ENCODE results near the gene ZNF749. TPM values are rescaled to one million over a fixed set of nuclear protein-coding genes. Genes with fewer than 3 reads are reported as not detected.

ZNF749 gene
- polyA plus RNA-seq (ENCODE audit: insufficient read length in 4 of 4): 10 to 100 TPM in 3 of 4 donors, 1 to 10 TPM in 1; 5.6 to 14.0 (median 12.7) TPM

DNA sequence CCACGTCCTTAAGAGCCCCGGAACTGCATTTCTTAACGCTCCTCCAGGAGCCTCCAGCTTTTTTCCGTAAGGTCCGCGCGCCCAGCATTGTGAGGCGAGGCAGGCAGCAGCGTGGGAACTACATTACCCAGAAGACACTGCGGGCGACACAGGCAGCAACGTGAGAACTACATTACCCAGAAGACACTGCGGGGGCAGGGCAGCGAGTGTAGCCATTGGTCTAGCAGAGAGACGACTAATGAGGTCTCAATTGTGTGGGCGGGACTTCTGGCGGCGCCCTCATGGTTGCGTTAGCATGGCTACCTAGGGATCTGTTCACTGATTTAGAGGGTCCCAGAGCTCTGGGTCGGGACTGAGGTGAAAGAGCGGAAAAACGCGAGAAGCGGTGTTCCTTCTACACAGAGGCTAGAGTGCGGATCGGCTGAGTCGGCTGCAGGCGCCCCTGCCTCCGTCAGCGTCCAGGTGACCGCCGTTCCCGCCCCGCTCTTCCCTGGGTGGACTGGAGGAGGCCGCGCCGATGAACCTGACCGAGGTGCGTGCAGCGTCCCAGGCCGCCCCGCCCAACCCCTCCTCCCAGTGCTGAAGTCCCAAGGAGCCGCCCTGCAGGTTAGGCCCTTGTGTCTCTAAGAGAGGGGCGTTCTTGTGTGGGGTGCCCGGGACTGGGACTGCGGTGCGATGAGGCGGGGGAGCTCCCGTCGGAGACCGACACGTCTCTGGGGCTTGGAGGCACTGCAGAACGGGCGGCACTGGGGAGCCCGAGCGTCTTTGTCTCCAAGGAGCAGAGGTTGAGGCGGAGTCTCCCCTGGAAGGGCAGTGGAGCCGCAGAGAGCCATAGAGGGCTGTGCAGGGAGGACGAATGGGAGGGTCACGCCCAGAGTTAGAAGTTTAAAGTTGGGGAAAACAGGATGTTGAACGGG is at the start of gene ZNF749:
Gene ZNF749 (plus strand): TSS at position 264 of the 917 bp plus-strand sequence. CDS start 254 bp downstream, at position 518.
- peak; percentile 90 to 99 (median 96) for DNase-seq (ENCODE audit: low read depth in 4 of 4, low spot score in 3 of 4)

DNA sequence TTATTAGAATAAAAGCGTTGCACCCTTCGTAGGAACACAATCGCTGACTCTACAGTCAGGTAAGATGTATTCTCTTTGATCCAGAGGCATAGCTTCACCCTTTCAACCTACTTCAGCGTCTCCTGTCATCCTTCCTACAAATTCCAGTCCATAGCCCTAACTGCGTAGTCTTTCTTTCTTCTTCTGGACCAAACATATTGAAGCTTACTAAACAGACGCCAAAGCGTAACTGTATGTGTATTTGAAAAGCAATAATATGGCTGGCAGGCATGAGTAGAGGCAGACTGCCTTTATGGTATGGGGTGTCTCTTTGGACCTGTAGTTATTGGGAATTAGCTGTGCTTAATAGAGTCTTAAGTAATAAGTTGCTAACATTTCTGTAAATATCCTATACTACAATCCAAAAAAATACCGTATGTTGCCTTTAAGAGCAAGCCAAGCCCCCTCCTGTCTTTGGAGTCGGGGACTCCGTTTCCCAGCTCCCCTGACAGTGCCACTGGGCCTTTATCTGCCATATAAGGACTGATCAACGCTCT is 45.9 kb upstream of the ZNF749 start:
- DNase-seq (ENCODE audit: low read depth in 4 of 4, low spot score in 3 of 4): no peak

DNA sequence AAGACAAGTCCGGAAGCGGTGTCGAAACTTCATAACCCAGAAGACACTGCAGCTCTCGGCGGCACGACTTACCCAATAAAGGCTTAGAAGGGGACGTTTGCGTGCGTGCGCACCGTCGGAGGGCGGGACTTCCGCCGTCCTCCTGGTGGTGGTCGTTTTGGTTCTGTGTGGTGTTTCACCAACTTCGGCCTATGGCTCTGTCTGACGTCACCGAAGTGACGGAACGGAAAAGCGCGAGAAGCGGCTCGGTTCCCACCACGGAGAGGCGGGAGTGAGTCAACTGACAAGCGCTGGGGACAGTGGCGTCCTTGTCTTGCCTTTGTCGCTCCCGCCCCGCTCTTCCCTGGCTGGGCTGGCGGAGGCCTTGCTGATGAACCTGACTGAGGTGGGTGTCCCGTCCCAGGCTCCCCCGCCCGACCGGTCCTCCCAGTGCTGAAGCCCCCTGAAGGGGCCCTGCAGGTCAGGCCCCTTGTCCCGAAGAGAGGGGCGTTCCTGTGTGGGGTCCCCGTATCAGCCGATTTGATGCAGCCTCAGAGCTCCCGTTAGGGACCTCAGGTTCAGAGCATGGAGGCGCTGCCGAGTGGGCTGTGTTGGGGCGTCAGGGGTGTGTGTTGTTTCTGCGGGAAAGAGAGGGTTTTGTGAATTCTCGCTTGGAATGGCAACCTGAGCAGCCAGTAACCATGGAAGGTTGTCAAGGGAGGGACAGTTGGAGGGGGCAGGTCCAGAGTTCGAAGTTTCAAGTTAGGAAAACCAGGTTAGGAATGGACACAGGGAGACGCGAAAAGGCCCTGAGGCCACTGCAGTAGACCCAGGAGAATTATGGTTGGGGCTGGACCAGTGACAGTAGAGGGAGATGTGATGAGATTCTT is 45.2 kb upstream of the ZNF749 start, which contains the start of gene ZNF548:
Gene ZNF548 (plus strand): TSS at position 125 of the 869 bp plus-strand sequence. CDS start 246 bp downstream, at position 371.
- peak; percentile 95 to 98 (median 96) for DNase-seq (ENCODE audit: low read depth in 4 of 4, low spot score in 3 of 4)

DNA sequence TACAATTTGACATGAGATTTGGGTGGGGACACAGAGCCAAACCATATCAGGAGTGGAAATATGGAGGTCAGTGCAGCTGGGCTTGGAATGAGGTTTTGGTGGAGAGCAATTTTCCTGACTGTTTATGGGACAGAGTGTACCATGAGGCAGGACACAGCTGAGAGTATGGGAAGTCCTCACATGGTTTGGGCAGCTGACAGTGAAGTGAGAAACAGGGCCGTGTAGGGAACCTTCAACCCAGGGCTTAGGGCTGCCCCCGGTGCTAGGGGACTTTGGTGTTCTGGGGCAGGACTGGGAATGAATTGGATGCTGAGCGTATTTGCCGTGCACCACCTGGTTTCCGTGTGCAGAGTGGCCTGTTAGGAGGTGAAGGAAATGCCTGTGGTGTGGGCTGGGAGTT is 39.4 kb upstream of the ZNF749 start:
- no peak for DNase-seq (ENCODE audit: low read depth in 4 of 4, low spot score in 3 of 4)

DNA sequence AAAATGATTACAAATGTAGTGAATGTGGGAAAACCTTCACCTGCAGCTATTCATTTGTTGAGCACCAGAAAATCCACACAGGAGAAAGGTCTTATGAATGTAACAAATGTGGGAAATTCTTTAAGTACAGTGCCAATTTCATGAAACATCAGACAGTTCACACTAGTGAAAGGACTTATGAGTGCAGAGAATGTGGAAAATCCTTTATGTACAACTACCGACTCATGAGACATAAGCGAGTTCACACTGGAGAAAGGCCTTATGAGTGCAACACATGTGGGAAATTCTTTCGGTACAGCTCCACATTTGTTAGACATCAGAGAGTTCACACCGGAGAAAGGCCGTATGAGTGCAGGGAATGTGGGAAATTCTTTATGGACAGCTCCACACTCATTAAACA is 36.3 kb upstream of the ZNF749 start:
- DNase-seq (ENCODE audit: low read depth in 4 of 4, low spot score in 3 of 4): no peak

DNA sequence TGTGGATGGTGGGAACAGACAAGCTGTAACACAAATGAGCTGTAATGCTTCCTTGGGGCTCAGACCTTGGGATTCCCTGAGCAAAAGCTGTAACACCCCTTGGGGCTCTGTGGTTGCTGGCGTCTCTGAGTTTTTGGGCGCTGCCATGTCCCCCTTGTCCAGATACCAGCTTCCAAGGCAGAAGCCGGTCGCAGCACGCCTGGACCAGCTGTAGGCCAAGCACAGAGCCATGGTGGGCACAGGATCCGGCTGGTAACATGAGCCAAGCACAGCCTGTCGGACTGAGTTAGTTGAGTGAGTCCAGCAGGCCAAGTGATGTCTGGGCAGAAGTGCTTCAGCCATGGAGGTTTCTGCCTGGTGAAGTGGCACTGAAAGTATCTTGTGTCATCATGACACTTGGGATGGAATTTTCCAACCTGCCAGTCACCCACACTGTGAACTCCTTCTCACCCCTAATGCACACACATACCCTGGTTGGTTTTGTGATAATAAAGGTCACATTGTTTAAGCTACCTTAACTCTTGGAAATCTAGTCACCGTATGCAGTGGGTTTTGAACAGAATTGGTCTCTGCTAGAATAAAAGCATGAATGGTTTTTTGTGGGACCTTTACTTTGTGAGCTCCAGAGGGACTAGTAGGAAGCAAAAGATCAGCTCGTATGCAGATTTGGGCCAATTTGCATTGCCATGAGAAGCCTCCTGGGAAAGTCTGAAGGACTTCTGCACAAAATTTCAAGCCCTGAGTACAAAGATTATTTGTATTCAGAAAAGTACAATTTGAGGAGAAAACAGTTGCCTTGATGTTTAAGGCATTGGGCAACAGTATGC is 31.2 kb upstream of the ZNF749 start:
- no peak for DNase-seq (ENCODE audit: low read depth in 4 of 4, low spot score in 3 of 4)

DNA sequence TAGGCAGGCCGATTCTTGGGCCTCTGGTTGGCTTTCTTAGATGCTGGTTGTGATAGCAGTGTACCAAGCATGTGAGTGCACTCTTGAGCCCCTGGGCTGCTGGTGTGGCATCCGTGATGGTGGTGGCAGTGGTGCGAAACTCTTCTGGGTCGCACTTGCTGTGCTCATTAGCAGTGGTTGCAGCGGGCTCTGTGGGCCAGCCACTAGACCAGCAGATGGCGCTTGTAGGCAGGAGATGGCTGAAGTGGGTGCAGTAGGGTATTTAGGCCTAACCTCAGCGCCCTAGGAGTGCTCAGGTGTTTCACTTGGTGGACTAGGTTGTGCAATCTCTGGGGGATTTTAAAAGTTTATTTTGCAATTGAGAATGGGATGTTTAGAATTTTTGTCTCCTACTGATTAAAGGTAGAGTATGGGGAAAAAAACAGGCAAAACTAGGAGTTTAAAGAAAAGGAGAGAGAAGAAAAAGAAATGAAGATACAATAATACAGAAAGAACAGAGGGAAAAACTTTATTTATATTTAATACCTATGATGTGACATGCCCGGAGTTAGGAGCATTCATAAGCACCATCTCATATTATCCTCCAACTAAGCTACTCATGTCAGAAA is 28.5 kb upstream of the ZNF749 start:
- DNase-seq (ENCODE audit: low read depth in 4 of 4, low spot score in 3 of 4): peak in 1 of 4 donors; percentile 32

DNA sequence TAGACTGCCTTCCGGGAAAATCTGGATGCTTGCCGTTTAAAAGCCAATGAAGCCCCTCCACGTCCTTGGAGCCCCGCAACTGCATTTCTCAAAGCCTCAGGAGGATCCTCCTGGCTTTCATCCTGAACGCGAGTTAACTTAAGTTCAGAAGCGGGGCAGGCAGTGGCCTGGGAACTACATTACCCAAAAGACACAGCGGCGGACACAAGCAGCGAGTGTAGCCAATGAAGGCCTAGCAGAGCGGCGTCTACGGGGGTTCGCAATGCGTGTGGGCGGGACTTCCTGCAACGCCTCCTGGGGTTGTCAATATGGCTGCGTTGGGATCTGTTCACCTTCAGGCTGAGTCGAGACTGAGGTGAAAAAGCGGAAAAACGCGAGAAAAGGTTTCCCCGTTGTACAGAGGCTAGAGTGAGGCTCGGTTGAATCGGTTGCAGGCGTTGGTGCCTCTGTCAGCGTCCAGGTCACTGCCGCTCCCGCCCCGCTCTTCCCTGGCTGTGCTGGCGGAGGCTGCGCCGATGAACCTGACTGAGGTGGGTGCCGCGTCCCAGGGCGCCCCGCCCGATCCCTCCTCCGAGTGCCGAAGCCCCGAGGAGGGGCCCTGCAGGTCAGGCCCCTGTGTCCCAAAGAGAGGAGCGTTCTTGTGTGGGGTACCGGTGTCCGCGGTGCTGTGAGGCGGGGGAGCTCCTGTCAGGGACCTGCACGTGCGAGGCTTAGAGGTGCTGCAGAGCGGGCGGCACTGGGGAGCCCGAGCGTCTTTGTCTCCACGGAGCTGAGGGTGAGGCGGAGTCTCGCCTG is 24.1 kb upstream of the ZNF749 start, which contains the start of gene ZNF17:
Gene ZNF17 (plus strand): TSS at position 285 of the 795 bp plus-strand sequence. CDS start 2,455 bp downstream, outside the sequence.
- DNase-seq (ENCODE audit: low read depth in 4 of 4, low spot score in 3 of 4): peak; percentile 75 to 91 (median 82)

DNA sequence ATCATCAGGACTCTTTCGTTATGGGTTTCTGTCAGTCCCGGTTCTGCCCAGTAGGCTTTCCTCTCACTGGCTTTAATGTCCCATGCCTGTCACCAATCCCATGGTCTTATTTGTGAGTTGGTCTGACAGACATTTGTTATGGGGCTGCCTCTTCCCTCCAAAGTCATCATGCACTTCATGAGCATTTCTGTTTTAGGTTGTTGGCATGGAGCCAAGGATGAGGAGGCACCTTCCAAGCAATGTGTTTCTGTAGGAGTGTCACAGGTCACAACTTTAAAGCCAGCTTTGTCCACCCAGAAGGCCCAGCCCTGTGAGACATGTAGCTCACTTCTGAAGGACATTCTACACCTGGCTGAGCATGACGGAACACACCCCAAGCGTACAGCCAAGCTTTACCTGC is 15.7 kb upstream of the ZNF749 start:
- DNase-seq (ENCODE audit: low read depth in 4 of 4, low spot score in 3 of 4): no peak

DNA sequence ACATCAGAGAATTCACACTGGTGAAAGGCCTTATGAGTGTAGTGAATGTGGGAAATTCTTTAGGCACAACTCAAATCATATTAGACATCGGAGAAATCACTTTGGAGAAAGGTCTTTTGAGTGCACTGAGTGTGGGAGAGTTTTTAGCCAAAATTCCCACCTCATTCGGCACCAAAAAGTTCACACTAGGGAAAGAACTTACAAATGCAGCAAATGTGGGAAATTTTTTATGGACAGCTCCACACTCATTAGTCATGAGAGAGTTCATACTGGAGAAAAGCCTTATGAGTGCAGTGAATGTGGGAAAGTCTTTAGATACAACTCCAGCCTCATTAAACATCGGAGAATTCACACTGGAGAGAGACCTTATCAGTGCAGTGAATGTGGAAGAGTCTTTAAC is 14.1 kb upstream of the ZNF749 start:
- no peak for DNase-seq (ENCODE audit: low read depth in 4 of 4, low spot score in 3 of 4)

DNA sequence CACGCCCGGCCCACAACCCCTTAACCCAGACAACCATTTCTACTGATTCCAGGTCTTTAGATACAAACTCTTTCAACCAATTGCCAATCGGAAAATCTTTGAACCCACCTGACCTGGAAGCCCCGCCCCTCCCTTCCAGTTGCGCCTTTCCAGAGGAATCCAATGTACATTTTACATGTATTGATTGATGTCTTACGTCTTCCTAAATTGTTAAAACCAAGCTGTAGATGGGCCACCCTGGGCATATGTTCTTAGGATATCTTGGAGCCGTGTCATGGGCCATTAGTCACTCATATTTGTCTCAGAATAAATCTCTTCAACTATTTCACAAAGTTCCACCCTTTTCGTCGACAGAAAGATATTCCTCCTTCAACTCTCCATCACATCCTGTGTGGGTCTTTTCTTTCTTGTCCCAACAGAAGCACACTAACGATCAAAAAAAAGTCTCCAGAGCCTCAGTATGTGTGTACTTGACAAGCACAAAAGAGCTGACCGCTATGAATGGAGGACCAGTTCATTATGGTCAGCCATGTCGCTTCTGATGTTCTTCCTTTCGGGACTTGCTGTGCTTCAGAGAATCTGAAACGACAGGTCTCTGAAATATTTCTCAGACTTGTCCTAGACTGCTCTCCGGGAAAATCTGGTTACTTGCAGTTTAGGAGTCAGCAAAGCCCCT is 601 bp upstream of the ZNF749 start:
- peak in 1 of 4 donors; percentile 29 for DNase-seq (ENCODE audit: low read depth in 4 of 4, low spot score in 3 of 4)

DNA sequence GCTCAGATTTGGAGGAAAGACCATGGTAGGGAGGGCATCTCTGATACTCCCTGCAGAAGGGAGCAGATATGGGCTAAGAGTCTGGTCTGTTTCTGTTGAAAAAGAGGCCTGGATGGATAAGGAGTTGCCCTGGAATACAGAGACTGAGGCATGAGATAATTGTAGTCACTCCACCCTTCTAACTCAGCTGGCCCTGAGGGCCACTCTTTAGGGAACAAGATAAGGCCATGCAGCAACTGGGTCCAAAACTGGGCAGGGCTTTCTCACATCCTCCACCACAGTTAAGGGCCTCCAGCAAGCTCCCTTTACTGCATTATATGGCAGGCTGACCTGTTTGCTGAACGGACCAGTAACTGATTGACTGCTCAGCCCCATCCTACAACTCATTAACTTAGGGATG is 1.3 kb downstream of the ZNF749 start:
- no peak for DNase-seq (ENCODE audit: low read depth in 4 of 4, low spot score in 3 of 4)

DNA sequence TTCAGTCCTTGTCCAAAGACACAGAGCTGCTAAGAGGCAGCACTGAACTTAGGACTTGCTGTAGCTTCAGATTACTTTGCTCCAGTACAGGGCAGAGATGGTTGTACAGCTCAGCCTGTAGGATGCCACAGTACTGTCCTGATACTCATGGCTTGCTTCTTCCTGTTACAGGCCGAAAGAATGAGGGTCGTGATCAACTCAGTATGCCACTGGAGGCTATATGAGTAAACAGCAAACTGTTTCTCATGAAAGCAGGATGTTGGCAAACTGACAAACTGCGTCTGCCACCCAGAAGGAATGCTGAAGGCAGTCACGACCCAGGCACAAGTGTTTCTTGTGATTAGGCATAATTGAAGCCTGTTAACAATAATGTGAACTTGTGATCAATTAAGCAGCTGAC is 2.8 kb downstream of the ZNF749 start:
- DNase-seq (ENCODE audit: low read depth in 4 of 4, low spot score in 3 of 4): no peak

DNA sequence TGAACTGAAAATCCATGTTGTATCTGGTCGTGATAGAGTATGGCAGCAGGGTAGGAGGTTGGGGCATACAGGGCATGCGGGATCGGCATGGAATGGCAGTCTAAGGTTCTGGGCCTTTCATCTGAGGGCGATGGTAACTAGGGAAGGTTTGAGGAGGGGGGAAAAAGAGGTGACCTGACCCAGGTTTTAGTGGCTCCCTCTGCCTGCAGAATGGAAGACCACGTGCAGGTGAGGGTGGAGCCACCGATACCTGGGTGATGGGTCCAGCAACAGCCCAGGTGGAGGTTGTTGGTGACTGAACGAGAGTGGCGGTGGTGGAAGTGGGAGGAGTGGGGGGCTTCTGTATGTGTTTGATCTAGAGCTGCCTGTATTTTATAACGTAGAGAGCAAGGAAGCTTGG is 3.8 kb downstream of the ZNF749 start:
- no peak for DNase-seq (ENCODE audit: low read depth in 4 of 4, low spot score in 3 of 4)

DNA sequence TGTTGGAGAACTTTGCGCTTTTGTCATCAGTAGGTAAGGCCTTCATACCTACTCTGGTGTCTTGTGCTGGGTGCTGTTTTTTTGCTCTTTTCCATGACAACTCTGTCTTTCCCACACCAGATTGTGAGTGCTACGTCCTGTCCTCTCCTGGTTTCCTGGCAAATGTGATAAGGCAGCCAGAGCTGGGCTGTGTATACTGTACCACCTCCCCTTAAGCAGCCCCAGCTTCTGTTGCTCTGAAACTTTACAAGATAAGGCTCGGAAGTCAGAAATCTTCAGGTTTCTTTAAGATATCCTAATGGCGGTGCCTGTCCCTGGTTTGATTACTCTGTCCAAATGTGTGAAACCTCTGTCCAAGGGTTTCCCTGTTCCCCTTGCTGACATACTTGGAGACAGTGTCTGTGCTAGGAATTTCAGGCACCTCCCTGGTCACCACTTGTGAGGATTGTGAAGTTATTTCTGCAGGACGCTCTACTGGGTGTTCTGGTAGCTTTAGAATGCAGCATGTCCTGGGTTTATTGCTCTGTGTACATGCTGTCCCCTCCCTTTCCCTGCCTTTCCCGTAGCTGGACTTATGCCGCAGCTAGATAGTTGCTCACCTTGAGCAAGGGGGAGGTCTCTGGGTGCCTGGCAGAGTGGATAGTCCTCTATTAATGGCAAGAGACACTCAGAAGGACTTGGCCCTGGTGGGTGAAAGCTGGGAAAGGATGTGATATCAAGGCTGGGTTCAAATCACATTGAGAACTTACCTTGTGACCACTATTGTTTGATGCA is 7.0 kb downstream of the ZNF749 start:
- DNase-seq (ENCODE audit: low read depth in 4 of 4, low spot score in 3 of 4): no peak

DNA sequence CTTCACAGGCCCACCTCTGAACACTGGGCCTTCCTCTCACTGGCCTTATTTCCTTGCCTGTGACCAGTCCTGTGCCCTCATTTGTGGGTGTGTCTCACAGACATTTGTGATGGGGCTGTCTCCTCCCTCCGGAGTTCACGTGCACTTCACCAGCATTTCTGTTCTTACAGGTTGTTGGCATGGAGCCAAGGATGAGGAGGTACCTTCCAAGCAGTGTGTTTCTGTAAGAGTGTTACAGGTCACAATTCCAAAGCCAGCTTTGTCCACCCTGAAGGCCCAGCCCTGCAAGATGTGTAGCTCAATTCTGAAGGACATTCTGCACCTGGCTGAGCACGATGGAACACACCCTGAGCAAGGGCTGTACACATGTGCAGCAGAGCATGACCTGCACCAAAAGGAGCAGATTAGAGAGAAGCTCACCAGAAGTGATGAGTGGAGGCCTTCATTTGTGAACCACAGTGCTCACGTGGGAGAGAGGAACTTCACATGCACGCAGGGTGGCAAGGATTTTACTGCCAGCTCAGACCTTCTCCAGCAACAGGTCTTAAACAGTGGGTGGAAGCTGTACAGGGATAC is 8.1 kb downstream of the ZNF749 start:
- DNase-seq (ENCODE audit: low read depth in 4 of 4, low spot score in 3 of 4): no peak

DNA sequence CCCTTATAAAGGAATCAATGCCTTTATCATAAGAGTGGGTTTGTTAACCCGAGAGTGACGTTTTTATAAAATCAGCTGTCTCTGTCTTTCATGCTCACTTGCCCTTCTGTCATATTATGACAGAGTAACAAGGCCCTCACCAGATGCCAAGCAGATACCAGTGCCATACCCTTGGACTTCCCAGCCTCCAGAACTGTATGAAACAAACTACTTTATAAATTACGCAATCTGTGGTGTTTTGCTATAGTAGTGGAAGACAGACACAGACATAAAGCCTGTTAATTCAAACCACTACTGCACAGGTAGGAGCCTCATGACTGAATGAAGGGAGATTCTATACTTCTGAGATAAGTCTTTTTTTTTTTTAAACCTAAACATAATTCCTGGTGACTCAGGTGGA is 17.2 kb downstream of the ZNF749 start:
- no peak for DNase-seq (ENCODE audit: low read depth in 4 of 4, low spot score in 3 of 4)
